Prostate gland (tissue), 2 donors: Measurements from ENCODE around the gene PELO.

Source experiments
- POLR2A ChIP-seq: fragments of 450-650 bp; IDR thresholded peaks from one replicate; pipeline ENCODE4 v1.6.1; 2016; ENCODE audit warnings: antibody characterized with exemption, mild to moderate bottlenecking
- POLR2AphosphoS5 ChIP-seq: sonication (generic); formaldehyde crosslinking; IDR thresholded peaks from one replicate; pipeline ENCODE4 v1.6.1; 2017; ENCODE audit warnings: antibody characterized with exemption
- TF ChIP-seq, protein P1 (sequence below), 4 experiments: fragments of 200-600 bp in 2 of 4; fragments of 450-650 bp in 2 of 4; sonication (generic) in 2 of 4; IDR thresholded peaks; 1 replicate in 3 of 4; 2 replicates in 1 of 4; pipeline ENCODE4 v1.5.1; 2016 to 2019; ENCODE audit warnings: antibody characterized with exemption in 4 of 4, mild to moderate bottlenecking in 2 of 4, moderate library complexity in 2 of 4

DNA sequence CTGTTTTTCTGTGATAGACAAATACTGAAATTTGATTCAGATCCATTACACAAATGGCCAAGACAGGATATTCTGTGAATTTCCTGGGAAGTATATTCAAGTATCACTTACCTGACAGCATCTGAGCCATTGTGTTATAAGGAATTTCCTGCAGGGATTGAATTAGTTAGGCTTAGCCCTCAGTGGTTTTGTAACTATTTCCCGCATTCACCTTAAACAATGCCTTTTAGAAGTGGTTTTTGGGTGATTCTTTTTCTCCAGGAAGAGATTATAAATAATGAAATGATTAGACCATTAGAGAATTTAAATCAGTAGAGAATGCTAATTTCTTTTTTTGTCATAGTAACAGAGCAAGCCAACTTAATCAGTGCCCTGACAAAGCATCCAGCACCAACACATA, 30.6 kb downstream of the PELO start:
- TF ChIP-seq, protein P1, sequence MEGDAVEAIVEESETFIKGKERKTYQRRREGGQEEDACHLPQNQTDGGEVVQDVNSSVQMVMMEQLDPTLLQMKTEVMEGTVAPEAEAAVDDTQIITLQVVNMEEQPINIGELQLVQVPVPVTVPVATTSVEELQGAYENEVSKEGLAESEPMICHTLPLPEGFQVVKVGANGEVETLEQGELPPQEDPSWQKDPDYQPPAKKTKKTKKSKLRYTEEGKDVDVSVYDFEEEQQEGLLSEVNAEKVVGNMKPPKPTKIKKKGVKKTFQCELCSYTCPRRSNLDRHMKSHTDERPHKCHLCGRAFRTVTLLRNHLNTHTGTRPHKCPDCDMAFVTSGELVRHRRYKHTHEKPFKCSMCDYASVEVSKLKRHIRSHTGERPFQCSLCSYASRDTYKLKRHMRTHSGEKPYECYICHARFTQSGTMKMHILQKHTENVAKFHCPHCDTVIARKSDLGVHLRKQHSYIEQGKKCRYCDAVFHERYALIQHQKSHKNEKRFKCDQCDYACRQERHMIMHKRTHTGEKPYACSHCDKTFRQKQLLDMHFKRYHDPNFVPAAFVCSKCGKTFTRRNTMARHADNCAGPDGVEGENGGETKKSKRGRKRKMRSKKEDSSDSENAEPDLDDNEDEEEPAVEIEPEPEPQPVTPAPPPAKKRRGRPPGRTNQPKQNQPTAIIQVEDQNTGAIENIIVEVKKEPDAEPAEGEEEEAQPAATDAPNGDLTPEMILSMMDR (IDR thresholded peaks at IDR 0.05): no peak
- TF ChIP-seq POLR2AphosphoS5: no peak
- TF ChIP-seq POLR2A: no peak
